Activated CD4-positive, alpha-beta T cell treated with anti-CD3 and anti-CD28 coated beads for 4 hours (primary cell): Measurements from ENCODE around the gene VIPAS39.
"Not testable (repeated sequence)": the region's sequence is repeated elsewhere in the genome, so short reads cannot be mapped to it uniquely, and the experiment has no call there.

Source experiments
- DNase-seq, 2 donors: peaks; one replicate each; pipeline ENCODE4 v3.0.0-alpha.2; 2020

Gene VIPAS39

GRCh38 chr14:77469539-77469938, 12.1 kb upstream of the VIPAS39 start:
- no peak for DNase-seq

DNA sequence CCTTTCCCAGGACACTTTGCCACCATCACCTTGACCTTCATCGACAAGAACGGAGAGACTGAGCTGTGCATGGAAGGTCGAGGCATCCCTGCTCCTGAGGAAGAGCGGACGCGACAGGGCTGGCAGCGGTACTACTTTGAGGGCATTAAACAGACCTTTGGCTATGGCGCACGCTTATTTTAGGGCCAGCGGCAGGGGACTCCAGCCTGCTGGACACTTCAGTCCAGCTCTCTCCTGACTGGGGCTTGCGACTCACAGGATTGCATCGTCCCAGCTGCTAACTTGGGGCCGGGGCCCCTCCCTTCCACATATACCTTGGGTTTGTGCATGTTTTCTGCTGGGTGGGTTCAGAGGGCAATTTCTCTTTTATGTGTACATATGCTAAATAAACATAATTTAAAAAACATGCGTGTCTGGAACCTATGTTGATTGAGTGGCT, 11.7 kb upstream of the VIPAS39 start:
- no peak for DNase-seq

DNA sequence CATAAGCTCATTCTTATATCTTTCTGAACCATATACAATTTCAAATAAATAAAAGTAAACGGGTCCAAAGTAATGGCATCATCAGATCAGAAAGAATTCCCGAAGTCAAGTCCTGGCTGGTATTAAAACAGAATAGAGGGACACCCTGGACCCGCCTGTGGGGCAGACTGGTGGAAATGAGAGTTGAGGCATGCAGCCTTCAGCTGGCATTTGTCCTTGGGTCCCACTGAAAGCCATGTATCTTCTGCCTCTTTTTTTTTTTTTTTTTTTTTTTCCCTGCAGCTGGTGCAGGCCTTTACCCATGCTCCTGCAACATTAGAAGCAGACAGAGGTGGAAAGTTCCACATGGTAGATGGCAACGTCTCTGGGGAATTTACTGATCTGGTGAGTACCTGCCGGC, 10.4 kb upstream of the VIPAS39 start:
- DNase-seq: no peak

GRCh38 chr14:77459072-77459723, 1.8 kb upstream of the VIPAS39 start:
- peak; percentile 41 to 61 for DNase-seq

- DNase-seq: peak in 1 of 2 donors; percentile 24
Observed at GRCh38 chr14:77458249-77458950, 999 bp upstream of the VIPAS39 start.

DNA sequence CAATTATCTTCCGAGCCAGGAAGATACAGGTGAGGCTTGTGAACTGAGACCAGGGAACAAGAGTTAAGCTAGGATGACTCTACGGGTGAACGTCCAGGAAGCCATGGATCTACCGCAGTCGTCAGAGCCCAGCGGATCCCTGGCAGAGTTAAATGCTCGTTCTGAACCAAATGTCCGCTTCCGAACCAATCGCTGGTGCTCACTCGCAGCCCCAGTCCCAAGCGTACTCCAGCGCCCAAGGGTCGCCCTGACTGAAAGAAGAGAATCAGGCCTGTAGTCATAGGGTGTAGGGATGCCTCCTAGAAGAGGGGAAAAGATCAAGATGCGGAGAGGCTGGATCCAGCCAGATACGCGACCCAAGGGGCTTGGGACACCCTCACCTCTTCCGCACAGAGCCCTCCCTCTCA, 283 bp downstream of the VIPAS39 start:
- DNase-seq: no peak

DNA sequence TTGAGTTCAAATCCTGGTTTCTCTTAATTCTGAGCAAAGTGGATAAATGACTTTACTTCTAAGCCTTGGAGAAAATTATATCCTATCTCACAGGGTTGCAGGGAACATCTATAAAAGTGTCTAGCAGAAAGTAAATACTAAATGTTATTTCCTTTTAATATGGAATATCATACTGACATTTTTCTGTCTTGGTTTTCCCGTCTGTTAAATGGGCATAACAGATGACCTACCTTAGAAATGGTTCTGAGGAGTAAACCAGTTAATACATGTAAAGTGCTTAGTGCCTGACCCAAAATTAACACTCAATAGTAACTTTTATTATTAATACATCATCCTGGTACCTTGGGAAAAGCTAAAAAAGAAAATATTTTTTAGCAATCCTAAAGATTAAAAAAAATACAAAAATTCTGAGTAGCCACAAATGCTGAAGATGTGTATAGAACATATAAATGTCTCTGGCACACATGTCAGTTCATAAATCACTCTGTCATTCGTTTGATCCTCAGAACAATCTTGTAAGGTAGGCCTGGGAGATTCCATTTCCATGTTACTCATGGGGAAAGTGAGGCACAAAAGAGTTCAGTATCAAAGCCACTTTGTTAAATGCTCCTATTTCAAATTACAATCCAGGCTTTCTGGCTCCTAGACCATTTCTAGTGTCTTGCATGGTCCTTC, 1.3 kb downstream of the VIPAS39 start:
- DNase-seq: no peak

- DNase-seq: no peak
Observed at GRCh38 chr14:77442196-77442595, 15.2 kb downstream of the VIPAS39 start.

GRCh38 chr14:77439861-77440260, 17.5 kb downstream of the VIPAS39 start:
- DNase-seq: no peak

- DNase-seq: no peak
Observed at GRCh38 chr14:77438596-77438995, 18.8 kb downstream of the VIPAS39 start.

DNA sequence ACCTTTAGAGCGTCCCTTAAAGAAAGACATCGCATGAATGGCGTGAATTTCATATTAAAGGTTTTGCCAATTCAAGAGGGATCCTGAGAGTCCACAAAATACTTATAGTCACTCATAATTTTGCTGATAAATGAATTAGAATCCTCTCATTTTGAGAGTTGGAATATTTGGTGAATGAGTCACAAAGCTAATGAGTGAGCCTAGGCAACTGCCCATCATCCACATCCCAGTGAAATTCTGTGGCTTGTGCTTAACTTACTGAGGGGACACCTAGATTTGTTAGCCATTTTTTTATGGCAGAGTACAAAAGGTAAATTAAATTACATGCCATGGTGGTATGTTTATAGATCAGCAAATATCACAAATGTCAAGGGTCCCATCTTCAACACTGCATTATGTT, 21.4 kb downstream of the VIPAS39 start:
- no peak for DNase-seq

DNA sequence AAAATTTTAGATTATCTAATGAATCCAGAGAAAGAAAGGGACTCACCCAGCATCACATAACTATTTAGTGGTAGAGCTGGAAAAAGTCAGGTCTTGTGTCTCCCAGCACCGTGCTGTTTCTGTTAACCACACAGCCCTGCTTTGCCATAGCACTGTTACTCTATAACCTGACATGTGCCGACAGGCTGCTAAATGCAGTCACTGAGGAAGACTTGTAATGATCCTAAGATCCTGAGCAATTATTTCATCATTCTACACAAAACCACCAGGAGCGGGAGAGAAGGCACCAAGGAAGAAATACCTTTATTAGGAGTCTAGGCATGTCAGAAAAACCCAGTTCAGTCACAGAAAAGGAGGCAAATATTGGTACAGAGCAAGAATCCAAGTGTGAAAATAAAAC, 31.0 kb downstream of the VIPAS39 start:
- no peak for DNase-seq

DNA sequence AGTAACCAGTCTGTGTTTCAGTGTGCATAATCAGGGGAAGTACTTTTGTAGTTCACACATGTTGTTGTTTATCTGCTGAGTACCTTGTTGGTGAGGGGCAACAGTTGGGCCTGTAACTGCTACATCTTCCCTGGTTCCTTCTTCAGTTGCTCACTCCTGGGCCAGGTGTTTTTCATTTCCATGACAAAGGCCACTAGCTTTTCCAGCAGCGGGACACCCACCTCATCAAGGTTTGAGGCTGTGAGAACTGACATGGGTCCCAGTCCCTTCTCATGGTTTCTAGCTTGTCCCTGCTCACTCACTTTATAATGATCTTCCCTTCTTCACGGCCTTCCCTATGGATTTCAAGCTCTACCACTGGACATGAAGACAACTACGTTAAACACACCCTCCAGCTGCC, 32.5 kb downstream of the VIPAS39 start:
- DNase-seq: no peak

GRCh38 chr14:77423423-77423822, 34.0 kb downstream of the VIPAS39 start, which contains the start of gene NOXRED1:
Gene NOXRED1 (minus strand): TSS chr14:77423523. CDS start chr14:77422889, 634 bp downstream.
- DNase-seq: no peak

DNA sequence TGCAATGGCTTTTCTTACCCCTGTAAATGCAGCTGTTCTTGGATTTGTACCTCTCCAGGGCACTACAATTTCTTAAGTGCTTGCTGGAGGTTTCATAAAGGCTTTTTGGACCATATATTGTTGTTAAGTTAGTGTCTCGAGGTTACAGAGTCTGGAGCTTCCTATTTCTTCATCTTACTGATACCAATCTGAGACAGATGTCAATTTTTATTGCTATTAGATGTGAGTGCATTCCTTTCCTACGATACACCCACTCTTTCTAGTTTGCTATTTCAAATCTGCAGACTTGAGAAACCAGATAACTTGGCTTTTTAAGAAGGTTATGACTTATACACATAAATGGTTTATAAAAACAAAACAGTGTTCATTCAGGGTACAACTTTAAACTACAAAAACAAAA, 36.2 kb downstream of the VIPAS39 start:
- no peak for DNase-seq

- DNase-seq: no peak
Observed at GRCh38 chr14:77416836-77417235, 40.6 kb downstream of the VIPAS39 start.

- DNase-seq: not testable (repeated sequence)
Observed at GRCh38 chr14:77416098-77416497, 41.3 kb downstream of the VIPAS39 start.

GRCh38 chr14:77415403-77416030, 41.9 kb downstream of the VIPAS39 start:
- DNase-seq: not testable (repeated sequence)

- DNase-seq: no peak
Observed at GRCh38 chr14:77409131-77409533, 48.3 kb downstream of the VIPAS39 start.

- no peak for DNase-seq
Observed at GRCh38 chr14:77407158-77407557, 50.2 kb downstream of the VIPAS39 start.

DNA sequence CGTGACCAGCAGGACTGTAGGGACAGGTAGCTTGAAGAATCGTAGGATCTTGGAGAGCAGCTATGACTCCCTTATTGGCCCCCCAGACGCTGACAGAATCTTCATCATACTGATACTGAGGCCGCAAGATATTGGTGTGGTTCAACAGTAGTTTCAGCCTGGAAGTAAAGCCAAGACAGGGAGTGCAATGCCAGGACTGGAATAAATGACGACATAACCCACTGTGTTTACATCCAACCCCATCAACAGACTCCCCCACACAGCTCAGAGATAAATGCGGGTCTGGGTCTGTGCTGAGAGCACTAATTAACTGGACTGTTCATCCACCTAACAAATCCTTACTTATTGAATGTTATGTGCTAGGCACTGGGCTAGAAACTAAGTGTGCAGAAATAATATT, 50.7 kb downstream of the VIPAS39 start:
- no peak for DNase-seq

DNA sequence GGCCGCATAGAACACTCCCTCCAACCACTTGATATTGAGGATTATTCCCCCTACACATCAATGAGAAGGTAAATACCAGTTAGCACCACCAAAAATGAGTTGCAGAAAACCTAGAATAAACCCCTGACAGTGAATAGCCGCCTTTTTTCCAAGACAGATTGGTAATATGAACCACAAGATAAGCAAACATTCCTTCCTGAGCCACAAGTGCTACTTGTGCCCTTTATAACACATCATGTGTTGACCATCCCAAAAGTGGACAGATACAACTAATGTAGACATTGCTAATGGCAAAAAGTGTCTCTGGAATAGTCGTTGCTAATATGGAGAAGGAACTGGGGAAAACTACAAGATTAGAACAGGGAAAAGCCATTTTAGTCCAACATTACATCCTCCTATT, 51.3 kb downstream of the VIPAS39 start:
- DNase-seq: no peak

DNA sequence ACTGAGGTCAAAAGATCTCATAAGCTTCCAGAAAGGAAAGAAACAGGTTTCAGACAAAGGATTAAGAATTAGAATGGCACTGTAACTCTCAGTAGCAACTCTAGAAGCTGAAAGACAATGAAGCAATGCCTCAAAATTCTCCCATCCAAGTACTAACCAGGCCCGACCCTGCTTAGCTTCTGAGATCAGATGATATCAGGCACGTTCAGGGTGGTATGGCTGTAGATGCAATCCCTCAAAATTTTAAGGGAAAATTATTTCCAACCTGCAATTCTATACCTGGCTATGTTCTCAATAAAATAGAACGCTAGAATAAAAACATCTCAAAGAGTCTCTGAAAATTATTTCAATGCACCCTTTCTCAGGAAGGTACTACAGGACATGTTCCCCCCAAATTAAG, 53.6 kb downstream of the VIPAS39 start:
- DNase-seq: no peak

- no peak for DNase-seq
Observed at GRCh38 chr14:77400216-77400615, 57.2 kb downstream of the VIPAS39 start.
